HG03378 (cell line): ENCODE data around the gene BTN2A1.
"Not testable (repeated sequence)": the region's sequence is repeated elsewhere in the genome, so short reads cannot be mapped to it uniquely, and the experiment has no call there.

Source experiments
- ATAC-seq: cut with Tn5 transposase; IDR thresholded peaks from one replicate; pipeline ENCODE4 v1.9.1; 2021; ENCODE audit warnings: mild to moderate bottlenecking, moderate library complexity; ENCODE audit not compliant: unreplicated experiment

The BTN2A1 gene

DNA sequence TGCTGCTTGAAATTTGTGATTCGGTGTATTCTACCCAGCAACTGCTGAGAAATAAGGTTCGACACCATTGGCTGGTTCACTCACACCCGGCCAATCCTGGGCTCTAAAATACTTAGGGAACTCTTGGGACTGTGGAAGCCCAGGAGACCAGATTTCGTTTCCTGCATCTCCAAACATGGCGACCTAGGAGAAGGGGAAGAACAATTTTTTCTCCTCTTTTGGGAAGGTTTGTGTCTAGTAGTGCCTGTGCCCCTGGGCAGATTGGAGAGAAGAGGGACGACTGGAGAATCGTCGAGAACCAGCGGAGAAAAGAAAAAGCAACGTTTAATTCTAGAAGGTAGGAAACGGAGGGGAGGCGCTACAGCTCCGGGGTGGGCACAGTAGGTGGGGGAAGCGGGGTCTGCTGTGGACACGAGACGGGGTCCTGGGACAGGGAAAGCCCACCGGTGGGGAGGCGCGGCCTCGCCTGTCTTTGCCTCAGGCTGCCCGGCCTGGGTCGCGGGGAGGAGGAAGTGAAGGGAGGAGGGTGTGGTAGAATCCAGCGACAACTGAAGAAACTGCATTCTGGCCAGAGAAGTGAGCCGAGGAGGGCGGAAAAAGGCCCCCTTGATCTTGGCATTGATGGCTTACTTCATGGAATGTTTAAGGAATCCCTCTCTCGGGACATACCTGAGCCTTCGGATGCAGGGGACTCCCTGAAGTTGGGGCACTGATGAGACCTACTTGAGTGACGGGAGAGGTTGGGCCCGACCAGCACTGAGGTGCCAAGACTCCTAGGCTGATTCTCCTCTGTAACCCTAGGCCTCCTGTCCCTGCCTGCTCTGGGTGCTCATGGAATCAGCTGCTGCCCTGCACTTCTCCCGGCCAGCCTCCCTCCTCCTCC lies at the start of gene BTN2A1:
BTN2A1 (plus strand) TSS at position 150 of the 883 bp plus-strand sequence; CDS start at position 832, 682 bp downstream.
- ATAC-seq, result peak; percentile 90

DNA sequence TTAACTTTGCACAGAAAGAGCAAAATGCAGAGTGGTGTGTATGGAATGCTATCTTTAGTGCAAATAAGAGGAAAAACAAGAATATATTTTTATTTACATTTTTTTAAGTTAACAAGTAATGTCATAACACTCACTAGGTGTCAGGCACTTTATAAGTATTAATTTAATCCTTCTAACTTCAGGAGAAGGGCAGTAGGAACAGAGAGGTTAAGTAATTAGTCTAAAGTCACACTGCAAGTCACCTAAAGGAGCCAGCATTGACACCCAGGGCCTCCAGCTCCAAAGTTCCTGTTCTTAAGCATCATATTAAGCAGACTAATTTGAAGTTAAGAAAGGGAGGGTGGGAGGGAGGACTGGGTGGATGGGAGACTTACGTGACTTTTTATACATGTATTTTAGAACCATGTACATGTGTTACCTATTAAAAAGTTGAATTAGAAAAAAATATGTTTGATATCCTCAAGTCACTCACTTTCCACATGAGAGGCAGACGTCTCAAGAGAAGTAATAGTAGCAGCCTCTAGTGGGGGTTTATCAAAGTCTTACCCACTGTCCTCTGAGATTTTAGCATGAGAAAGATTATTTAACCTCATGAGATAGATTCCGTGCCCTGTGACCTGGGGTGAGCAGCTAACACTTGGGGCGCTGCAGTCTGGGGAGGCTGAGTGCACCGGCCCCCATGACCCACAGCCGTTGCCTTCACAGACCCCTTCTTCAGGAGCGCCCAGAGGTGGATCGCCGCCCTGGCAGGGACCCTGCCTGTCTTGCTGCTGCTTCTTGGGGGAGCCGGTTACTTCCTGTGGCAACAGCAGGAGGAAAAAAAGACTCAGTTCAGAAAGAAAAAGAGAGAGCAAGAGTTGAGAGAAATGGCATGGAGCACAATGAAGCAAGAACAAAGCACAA lies 48.7 kb upstream of the BTN2A1 start:
- no peak for ATAC-seq

DNA sequence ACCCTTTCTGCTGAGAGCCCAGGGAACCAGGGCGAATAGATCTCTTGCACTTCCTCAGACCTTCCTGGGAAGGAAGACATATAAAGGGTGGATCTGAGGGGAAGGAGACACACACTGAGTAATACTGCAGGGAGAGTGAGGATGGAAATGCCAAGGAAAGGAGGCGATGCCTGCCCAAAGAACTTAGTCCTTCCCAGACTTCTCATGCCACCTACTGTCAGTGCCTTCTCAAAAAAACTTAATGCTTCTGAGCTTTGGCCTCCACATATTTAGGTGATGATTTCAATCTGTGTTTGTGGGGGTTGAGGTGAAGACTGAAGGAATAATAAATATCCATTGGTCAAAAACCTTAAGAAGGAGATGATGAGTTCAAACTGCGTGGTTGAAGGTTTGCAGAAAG lies 46.0 kb upstream of the BTN2A1 start:
- no peak for ATAC-seq

DNA sequence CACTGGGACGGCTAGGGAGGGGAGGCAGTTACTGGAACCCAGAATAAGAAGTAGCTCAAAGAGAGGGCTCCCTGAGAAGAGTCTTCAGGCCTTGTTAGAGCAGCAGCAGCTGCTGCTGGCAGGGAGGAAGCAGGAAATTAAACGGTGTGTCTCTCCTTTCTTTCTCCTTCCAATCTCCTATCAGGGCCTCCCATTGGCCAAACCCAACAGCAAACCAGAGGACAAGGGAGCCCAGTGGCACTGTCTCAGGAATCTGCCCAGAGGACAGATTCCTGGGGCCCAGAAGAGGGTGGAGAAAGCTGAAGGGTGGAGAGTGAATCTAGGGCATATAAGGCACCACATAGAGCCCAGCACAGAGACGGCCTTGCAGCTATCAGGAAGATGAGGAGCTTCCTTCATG lies 45.5 kb upstream of the BTN2A1 start:
- ATAC-seq, result no peak

DNA sequence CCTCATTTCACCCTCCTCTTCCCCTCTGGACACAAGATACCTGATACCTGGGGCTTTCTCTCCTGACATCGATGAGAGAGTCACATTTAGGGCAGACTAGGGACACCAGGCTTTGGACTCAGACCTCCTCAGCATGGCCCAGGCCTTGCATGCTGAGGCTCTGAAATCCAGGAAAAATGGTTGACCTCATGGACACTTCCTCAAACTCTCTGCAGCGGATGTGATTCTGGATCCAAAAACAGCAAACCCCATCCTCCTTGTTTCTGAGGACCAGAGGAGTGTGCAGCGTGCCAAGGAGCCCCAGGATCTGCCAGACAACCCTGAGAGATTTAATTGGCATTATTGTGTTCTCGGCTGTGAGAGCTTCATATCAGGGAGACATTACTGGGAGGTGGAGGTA lies 44.8 kb upstream of the BTN2A1 start:
- no peak for ATAC-seq

DNA sequence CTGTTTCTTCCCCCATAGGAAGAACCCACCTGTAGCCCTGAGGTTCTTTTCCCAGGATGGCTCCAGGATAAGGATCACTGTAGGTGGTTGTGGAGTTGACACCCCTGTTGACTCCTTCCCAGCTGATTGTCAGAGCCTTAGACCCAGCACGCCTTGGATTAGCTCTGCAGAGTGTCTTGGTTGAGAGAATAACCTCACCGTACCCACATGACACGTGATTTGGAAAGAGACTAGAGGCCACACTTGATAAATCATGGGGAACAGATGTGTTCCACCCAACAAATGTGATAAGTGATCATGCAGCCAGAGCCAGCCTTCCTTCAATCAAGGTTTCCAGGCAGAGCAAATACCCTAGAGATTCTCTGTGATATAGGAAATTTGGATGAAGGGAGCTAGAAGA lies 43.5 kb upstream of the BTN2A1 start:
- ATAC-seq, result no peak

DNA sequence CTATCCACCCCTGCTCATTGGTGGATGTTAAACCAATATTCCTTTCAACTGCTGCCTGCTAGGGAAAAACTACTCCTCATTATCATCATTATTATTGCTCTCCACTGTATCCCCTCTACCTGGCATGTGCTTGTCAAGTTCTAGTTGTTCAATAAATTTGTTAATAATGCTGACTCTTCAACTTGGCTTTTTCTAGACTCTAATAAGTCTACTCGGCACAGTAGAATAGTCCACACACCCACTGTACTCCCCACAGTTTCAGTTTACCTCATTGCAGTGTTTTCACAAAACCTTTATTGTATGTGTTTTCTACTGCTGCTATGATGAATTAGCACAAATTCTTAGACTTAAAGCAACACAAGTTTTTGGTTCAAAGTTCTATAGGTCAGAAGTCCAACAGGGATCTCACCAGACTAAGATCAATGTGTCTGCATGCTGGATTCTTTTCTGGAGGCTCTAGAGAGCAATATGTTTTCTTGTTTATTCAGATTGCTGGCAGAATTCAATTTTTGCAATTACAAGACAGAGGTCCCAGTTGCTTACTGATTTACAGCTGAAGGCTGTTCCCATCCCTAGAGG lies 42.6 kb upstream of the BTN2A1 start:
- no peak for ATAC-seq

DNA sequence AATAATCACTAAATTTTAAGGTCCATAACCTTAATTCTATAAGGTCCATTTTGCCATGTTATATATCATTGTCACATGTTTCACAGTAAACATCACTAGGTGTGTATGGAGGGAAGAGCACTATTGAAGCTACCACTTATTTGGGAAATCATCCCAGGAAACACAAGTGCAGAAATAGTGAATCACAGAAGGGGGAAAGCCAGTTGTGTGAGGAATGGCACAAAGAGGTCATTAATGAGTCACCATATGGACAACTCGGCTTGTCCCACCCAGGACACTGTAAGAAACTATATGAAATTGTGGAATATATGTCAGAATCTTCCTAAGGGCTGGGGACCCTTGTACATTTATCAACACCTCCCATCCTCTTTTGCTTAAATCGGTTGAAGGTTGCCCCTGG lies 42.0 kb upstream of the BTN2A1 start:
- ATAC-seq, result no peak

DNA sequence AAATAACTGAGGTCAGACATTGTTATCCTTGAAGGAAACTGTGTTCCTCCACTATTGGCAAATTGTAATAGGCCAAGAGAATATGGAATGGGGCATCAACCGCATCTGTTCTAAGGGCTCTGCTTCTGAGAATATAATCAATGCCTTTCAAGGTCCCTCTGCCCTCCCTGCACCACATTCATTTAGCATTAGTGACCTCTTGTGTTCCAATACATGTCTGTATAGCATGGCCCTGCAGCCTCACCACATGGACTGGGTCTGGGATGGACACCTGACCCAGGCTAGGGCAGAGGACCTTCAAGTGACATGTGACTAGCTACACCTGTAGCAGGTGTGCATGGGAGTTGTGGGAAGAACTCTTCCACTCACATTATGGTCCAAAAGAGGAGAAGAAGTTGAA lies 41.5 kb upstream of the BTN2A1 start:
- no peak for ATAC-seq

DNA sequence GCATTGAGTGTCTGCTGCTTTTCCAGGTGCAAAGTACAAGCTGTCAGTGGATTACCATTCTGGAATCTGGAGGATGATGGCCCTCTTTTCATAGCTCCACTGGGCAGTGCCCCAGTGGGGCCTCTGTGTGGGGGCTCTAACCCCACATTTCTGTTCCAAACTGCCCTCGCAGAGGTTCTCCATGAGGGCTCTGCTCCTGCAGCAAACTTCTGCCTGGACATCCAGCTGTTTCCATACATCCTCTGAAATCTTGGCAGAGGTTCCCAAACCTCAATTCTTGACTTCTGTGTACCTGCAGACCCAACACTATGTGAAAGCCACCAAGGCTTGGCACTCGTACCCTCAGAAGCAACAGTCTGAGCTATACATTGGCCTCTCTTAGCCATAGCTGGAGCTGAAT lies 39.7 kb upstream of the BTN2A1 start:
- ATAC-seq, result not testable (repeated sequence)

DNA sequence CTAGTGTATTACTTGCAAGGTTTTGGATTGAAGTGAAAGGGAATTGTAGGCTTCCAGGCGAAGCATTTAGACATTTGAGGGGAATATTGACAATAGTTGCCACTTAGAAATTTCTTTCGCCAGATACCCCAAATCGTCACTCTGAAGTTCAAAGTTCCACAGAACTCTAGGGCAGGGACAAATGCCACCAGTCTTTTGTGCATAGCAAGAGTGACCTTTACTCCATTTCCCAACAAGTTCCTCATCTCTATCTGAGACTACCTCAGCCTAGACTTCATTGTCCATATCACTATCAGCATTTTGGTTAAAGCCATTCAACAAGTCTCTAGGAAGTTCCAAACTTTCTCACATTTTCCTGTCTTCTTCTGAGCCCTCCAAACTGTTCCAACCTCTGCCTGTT lies 39.0 kb upstream of the BTN2A1 start:
- ATAC-seq, result not testable (repeated sequence)

DNA sequence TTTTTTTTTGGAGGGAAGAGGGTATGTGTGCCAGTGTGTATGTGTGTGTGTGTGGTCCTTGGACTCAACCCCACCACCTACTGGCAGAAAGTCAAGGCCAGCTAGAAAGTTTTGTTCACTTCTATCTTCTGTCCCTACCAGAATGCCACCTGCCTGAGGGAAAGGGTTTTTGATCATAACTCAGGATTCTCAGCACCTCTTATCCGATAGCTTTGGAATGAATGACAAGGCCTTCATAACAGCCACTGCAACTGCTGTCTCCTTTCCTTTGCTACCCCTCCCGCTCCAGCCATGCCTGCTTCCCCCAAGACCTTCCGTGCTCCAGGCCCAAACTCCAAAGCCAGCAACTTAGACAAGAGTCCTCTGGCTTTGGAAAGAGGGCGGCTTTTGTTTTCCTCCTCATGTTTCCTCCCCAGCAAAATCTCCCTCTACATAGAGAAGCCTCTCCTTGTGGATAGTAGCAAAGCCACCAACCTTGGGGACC lies 37.0 kb upstream of the BTN2A1 start:
- ATAC-seq, result no peak

DNA sequence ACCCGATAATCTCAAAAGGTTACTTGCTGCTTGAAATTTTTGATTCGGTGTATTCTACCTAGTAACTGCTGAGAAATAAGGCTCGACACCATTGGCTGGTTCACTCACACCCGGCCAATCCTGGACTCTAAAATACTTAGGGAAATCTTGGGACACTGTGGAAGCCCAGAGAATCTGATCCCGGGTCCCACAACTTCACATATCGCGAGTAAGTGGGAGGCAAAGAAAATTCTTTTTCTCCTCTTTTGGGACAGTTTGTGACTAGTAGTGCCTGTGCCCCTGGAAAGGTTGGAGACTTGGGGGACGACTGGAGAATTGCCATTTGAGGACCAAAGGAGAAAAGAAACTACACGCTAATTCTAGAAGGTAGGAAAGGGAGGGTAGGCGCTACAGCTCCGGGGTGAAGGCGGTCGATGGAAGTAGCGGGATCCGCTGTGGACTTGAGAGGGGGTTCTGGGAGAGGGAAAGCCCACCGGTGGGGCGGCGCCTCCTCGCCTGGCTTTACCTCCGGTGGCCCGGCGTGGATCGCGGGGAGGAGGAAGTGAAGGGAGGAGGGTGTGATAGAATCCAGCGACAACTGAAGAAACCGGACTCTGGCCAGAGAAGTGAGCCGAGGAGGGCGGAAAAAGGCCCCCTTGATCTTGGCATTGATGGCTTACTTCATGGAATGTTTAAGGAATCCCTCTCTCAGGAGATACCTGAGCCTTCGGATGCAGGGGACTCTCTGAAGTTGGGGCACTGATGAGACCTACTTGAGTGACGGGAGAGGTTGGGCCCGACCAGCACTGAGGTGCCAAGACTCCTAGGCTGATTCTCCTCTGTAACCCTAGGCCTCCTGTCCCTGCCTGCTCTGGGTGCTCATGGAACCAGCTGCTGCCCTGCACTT lies 36.3 kb upstream of the BTN2A1 start:
- peak; percentile 87 for ATAC-seq

DNA sequence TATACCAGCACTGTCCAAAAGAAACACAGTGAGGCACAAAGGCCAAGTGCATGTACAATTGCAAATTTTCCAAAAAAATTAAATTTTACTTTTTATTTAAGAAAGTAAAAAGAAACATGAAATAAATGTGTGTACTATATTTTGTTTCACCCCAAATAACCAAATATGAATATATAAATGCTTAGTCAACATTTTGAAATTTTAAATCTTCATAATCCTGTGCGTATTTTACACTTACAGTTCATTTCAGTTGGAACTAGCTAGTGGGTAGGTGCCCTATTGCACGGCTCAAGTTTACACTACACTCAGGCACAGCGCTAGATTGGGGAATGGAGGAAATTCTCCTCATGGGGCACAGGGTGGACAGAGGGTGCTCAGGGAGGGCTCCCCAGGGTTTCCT lies 35.4 kb upstream of the BTN2A1 start:
- ATAC-seq, result no peak

DNA sequence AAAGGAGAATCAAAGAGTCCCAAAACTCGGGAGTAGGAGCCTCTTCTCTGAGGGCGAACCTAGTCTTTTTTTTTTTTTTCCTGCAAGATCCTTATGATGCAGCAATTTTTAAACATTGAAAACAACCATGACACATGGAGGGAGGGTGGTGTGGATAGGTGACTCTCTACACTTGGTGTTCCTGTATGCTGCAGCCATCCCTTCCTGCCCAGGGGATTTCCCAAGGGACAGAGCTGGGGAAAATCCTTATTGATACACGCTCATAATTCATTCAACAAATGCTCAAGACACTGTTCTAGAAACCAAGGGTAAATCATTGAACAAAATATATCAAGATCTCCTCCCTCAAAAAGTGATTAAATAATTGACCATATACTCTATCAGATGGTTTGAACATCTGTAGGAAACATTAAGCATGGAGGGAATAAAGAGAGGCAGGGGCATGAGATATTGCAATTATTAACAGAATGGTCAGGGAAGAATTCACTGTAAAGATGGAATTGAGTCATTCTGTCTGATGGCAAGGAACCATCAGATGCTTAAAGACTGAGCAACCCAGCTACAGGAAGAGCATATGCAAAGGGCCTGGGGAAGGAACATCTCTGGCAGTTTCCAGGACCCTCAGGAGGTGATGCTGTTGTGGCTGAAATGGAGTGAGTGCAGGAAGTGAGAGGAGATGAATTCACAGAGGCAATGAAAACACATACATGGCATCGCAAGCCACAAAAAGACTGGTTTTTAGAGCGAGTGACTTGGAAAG lies 30.9 kb upstream of the BTN2A1 start:
- no peak for ATAC-seq

DNA sequence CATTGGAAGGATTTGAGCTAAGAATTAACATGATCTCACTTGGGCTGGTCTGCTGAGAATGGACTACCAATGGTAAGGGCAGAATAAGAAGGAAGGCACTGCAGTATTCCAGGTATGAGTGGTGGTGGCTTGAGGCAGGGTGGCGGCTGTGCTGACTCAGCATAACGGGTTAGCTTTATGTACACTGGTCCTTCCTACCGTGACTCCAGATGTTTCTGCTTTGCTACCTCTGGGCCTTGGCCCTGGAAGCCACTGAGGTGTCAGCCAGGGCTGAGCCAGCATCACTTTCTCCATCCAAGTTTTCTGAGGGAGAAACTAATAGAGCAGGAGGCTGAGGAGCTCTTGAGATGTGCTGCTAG lies 30.3 kb upstream of the BTN2A1 start:
- ATAC-seq, result no peak

DNA sequence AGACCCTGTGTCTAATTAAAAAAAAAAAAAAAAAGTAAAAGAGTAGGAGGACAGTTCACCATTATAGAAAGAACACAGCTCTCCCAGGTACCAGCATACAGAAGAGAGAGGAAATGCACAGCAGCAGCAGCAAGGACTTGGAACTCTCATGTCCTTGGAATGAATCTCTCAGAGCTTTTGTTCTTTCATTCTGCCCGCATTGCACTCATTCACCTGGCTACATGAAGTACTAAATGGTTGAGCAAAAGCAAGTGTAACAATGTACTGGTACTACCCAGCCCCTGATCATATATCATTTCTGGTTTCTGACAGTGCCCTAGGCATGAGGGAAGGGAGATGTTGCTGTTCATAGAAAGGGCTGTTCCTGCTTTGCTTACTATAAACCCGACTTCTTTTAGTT lies 29.5 kb upstream of the BTN2A1 start:
- ATAC-seq, result no peak

DNA sequence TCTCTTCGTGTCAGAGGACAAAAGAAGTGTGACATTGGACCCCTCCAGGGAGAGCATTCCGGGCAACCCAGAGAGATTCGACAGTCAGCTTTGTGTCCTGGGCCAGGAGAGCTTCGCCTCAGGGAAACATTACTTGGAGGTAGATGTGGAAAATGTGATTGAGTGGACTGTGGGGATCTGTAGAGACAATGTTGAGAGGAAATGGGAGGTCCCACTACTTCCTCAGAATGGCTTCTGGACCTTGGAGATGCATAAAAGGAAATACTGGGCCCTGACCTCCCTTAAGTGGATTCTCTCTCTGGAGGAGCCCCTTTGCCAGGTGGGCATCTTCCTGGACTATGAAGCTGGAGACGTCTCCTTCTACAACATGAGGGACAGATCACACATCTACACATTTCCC lies 27.0 kb upstream of the BTN2A1 start:
- no peak for ATAC-seq

DNA sequence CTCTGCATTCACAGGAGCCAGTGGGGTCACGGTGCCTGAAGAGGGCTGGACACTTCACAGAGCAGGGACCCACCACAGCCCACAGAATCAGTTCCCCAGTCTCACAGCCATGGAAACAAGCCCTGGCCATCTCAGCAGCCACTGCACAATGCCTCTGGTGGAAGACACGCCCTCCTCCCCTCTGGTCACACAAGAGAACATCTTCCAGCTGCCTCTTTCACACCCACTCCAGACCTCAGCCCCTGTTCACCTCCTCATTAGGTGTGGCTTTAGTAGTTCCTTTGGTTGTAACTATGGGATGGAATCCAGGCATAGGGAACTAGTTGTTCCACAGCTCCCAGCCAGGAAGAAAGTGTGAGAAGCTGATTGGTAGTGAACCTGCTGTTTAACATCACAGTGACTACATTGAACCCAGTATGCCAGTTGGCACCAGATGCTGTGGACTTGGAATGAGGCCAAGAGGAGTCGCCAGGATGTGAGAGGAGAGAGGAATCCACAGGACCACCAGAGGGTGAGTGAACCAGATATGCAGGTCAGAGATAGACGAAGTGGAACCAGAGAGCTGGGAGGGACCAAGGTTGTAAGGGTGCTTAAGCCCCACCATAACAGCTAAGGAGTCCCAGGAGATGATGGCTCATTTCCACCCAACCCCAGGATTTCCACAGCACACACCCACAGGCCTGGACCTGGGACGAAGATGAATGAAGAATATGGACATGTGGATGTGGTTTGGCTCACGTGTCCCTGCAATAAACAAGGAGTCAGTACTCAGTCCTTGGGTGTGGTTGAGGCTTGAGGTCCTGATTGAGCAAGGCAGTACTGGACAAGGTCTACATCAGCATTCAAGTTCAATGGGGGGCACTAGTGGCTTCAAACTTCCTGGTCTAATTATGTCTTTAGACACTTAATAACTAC lies 26.2 kb upstream of the BTN2A1 start:
- no peak for ATAC-seq
